Right lobe of liver (tissue), 4 donors: ENCODE measurements around the gene DCANP1.

Source experiments
- CTCF ChIP-seq, 4 donors: fragments of 200-600 bp in 3 of 4; fragments of 450-650 bp in 1 of 4; IDR thresholded peaks; one replicate each; pipeline versions ENCODE4 v1.5.1 to v1.8.0; 2016 to 2022; ENCODE audit warnings: antibody characterized with exemption in 4 of 4, mild to moderate bottlenecking in 2 of 4
- POLR2A ChIP-seq: fragments of 450-650 bp; IDR thresholded peaks from one replicate; pipeline ENCODE4 v1.6.1; 2017; ENCODE audit warnings: antibody characterized with exemption, mild to moderate bottlenecking
- donor health status: DM: no; HTN: no; CAD: no.
- donor health status: DM: no; HTN: no; CAD: no.
- donor health status: DM: no; HTN: yes; CAD: no.

GRCh38 chr5:135460246-135461033 is 13.3 kb upstream of the DCANP1 start:
- TF ChIP-seq POLR2A (no peak), CTCF (IDR thresholded peaks at IDR 0.05) (no peak)
